Osteoblast (primary cell): ENCODE results near the gene SFMBT2. TPM values are rescaled to one million over a fixed set of nuclear protein-coding genes. Genes with fewer than 3 reads are reported as not detected.

Experiments used
- DNase-seq: peaks from one replicate; pipeline ENCODE4 v3.0.0; 2011; ENCODE audit warnings: low spot score, mixed read lengths; ENCODE audit not compliant: insufficient read length; ENCODE audit errors: missing footprints
- H2AFZ ChIP-seq: 2 replicates; pipeline ENCODE4 v1.6.0; 2011; ENCODE audit warnings: mild to moderate bottlenecking, low read length
- H3K27ac ChIP-seq: 2 replicates; pipeline ENCODE4 v1.5.1; 2011; ENCODE audit warnings: mild to moderate bottlenecking, low read depth, low read length, moderate library complexity
- H3K27me3 ChIP-seq: 2 replicates; pipeline ENCODE4 v1.6.0; 2012; ENCODE audit warnings: mild to moderate bottlenecking, control low read depth, inconsistent platforms, low read length, moderate library complexity; ENCODE audit not compliant: insufficient read depth
- H3K36me3 ChIP-seq: 2 replicates; pipeline ENCODE4 v1.5.1; 2011; ENCODE audit warnings: mild to moderate bottlenecking, low read length, control low read depth, moderate library complexity; ENCODE audit not compliant: insufficient read depth
- H3K4me1 ChIP-seq: 2 replicates; pipeline ENCODE4 v1.5.1; 2011; ENCODE audit warnings: mild to moderate bottlenecking, low read length, control low read depth, moderate library complexity; ENCODE audit not compliant: insufficient read depth
- H3K4me2 ChIP-seq: 2 replicates; pipeline ENCODE4 v1.6.0; 2011; ENCODE audit warnings: mild to moderate bottlenecking, low read length; ENCODE audit not compliant: insufficient read depth
- H3K4me3 ChIP-seq: fragments of 200-600 bp; sonication (generic); 3 replicates; pipeline ENCODE4 v1.5.1; 2012; ENCODE audit warnings: mild to moderate bottlenecking, low read length, inconsistent platforms; ENCODE audit not compliant: insufficient read depth
- H3K79me2 ChIP-seq: 2 replicates; pipeline ENCODE4 v1.6.0; 2012; ENCODE audit warnings: mild to moderate bottlenecking, low read length, control low read depth, inconsistent platforms; ENCODE audit not compliant: insufficient read depth
- H3K9me3 ChIP-seq: 2 replicates; pipeline ENCODE4 v1.5.1; 2011; ENCODE audit warnings: low read depth, low read length, control low read depth
- H4K20me1 ChIP-seq: 2 replicates; pipeline ENCODE4 v1.6.0; 2012; ENCODE audit warnings: mild to moderate bottlenecking, low read length, control low read depth; ENCODE audit not compliant: insufficient read depth
- total RNA-seq: library from RNA; depleted of rRNA; stranded (reverse); fragments of >200 nt; gene quantifications from 2 replicates; pipeline ENCODE4 v1.2.3, GENCODE V29; 2012
- TF ChIP-seq, protein P1 (sequence below): IDR thresholded peaks from 2 replicates; pipeline ENCODE4 v1.5.1; 2011; ENCODE audit warnings: mild to moderate bottlenecking, low read depth, low read length, moderate library complexity; ENCODE audit errors: extremely low read depth

SFMBT2 gene
- total RNA-seq = under 0.01 TPM in 2 replicates

DNA sequence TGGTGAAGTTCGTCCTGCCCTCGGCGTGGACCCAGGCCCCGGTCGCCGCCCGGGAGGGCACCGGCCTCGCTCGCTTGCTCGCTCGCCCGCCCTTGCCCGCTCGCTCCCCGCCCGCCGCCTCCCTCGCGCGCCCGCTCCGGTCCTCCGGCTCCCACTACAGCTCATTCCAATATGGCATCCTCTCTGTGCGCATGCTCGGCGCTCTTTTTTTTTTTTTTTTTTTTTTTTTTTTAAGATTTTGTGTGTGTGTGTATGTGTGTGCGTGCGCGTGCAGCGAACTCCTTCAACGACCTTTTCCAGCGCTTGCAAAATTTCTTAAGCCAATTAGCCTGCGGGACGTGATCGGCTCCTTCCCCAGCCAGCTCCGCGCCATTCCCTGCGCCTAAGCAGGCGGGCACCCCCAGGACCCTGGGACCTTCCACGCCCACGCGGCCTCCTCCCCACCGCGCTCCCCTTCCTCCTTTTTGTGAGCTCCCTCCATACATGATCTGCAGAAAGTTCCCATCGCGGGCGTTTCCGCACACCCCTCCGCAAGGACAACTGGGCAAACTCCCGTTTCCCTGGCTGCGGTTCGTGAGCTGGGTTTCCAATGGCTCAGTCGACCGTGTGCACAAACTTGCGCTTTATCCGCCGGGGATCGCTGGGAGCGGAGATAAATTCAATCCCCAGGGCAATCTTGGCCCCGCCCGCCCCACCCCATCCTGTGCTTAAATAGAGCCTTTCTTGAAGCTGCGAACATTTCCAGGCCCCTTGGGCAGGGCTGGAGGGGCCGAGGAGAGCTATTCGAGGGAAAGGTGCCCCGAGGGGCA lies at the start of gene SFMBT2:
Gene SFMBT2, minus strand, starts transcription at position 173 of the 809 bp plus-strand sequence. CDS start 29,136 bp downstream, outside the sequence.
- Histone ChIP-seq H4K20me1 (no peaks in the 10 kb centered on the region), H2AFZ (peak within 1 kb of the TSS; percentile 35), H3K27ac (no peak within 1 kb of the TSS), H3K4me3 (peak within 1 kb of the TSS; percentile 63), H3K9me3 (no peaks in the 10 kb centered on the region), H3K27me3 (peaks cover 42% of the 10 kb centered on the region), H3K4me1 (no peaks in the 10 kb centered on the region), H3K79me2 (no peaks in the 10 kb centered on the region), H3K4me2 (peak within 1 kb of the TSS; percentile 67), H3K36me3 (no peaks in the 10 kb centered on the region)
- TF ChIP-seq, protein P1, sequence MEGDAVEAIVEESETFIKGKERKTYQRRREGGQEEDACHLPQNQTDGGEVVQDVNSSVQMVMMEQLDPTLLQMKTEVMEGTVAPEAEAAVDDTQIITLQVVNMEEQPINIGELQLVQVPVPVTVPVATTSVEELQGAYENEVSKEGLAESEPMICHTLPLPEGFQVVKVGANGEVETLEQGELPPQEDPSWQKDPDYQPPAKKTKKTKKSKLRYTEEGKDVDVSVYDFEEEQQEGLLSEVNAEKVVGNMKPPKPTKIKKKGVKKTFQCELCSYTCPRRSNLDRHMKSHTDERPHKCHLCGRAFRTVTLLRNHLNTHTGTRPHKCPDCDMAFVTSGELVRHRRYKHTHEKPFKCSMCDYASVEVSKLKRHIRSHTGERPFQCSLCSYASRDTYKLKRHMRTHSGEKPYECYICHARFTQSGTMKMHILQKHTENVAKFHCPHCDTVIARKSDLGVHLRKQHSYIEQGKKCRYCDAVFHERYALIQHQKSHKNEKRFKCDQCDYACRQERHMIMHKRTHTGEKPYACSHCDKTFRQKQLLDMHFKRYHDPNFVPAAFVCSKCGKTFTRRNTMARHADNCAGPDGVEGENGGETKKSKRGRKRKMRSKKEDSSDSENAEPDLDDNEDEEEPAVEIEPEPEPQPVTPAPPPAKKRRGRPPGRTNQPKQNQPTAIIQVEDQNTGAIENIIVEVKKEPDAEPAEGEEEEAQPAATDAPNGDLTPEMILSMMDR = no peak
- peak; percentile 98 for DNase-seq

DNA sequence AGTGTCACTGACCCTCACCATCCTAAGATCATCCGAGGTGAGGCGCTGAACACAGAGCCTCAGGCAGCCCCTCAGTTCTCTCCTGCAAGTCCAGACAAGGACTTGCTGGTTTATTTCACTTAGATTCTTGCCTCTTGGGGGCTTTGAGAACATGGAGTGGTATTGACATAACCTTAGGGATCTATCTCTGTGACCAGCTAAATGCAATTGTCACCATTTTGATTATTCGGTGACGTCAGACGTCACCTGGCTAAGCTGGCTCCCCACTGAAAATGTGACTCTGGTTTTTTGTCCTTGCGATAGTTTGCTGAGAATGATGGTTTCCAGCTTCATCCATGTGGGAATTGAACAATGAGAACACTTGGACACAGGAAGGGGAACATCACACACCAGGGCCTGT lies 49.2 kb upstream of the SFMBT2 start:
- Histone ChIP-seq H2AFZ (no peak overlapping the region), H3K4me2 (no peak overlapping the region), H3K4me3 (no peak overlapping the region), H3K36me3 (no peaks in the 10 kb centered on the region), H3K9me3 (no peaks in the 10 kb centered on the region), H3K27me3 (no peaks in the 10 kb centered on the region), H3K79me2 (no peaks in the 10 kb centered on the region), H4K20me1 (no peaks in the 10 kb centered on the region), H3K4me1 (no peaks in the 10 kb centered on the region), H3K27ac (no peak overlapping the region)
- TF ChIP-seq, protein P1 = no peak
- no peak for DNase-seq

DNA sequence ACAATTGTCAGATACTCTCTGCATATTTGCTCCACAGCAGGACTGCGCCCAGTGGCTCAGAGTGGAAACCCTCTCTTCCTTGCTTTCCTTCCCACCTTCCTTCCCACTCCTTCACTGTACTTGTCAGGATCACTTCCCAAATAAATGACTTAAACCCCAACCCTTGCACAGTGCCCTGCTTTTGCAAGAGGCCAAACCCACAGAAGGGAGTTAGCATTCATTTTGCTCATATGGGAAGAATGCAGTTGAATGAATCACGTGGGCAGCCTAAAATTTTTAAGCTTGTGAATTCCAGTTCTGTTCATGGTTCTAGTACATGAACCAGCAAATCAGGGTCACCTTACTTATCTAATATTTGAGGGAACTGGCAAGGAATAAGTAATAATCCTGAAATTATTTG lies 47.7 kb upstream of the SFMBT2 start:
- no peaks in the 10 kb centered on the region for H3K9me3 ChIP-seq
- no peaks in the 10 kb centered on the region for H3K36me3 ChIP-seq
- H4K20me1 ChIP-seq = no peaks in the 10 kb centered on the region
- no peak overlapping the region for H3K4me2 ChIP-seq
- H3K79me2 ChIP-seq = no peaks in the 10 kb centered on the region
- no peaks in the 10 kb centered on the region for H3K27me3 ChIP-seq
- no peak for DNase-seq
- no peak overlapping the region for H3K27ac ChIP-seq
- H3K4me3 ChIP-seq = no peak overlapping the region
- H2AFZ ChIP-seq = no peak overlapping the region
- H3K4me1 ChIP-seq = no peaks in the 10 kb centered on the region
- TF ChIP-seq, protein P1 = no peak

DNA sequence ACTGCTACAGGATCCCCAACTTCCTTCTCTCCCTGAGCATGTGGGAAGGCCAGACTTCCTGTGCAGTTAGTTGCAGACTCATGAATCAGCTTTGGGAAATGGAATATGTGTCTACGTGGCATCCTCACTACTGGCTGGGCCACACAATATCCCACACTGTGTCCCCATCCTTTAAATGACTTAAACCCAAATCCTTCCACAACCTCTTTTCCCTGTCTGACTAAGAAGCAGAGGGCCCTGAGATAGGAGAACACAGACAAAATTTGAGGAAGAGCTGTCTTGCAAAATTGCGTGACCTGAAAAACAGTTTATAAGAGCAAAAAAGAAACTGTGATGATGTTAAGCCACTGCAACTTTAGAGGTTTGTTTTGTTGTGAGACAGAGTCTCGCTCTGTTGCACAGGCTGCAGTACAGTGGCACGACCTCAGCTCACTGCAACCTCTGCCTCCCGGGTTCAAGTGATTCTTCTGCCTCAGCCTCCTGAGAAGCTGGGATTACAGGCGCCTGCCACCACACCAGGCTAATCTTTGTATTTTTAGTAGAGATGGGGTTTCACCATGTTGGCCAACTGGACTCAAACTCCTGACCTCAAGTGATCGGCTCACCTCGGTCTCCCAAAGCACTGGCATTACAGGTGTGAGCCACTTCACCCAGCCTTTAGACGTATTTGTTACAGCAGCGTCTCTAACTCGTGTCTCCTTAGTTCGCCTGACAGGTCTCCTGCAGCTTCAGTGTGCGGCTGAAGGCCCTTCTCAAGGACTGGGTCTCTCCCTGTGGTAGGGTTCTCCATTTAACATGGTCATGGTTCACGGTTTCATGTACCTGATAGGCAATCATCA lies 46.9 kb upstream of the SFMBT2 start:
- Histone ChIP-seq H3K27ac (no peak overlapping the region), H3K27me3 (no peaks in the 10 kb centered on the region), H4K20me1 (no peaks in the 10 kb centered on the region), H3K36me3 (no peaks in the 10 kb centered on the region), H3K9me3 (no peaks in the 10 kb centered on the region), H3K4me3 (no peak overlapping the region), H3K4me1 (no peaks in the 10 kb centered on the region), H2AFZ (no peak overlapping the region), H3K4me2 (no peak overlapping the region), H3K79me2 (no peaks in the 10 kb centered on the region)
- no peak for DNase-seq
- TF ChIP-seq, protein P1 = no peak
